ENCODE data around the gene GALNT18. TPM values are rescaled to one million over a fixed set of nuclear protein-coding genes. Genes with fewer than 3 reads are reported as not detected.

The GALNT18 gene
- total RNA-seq, 2 donors from 2014 or later = not detected

DNA sequence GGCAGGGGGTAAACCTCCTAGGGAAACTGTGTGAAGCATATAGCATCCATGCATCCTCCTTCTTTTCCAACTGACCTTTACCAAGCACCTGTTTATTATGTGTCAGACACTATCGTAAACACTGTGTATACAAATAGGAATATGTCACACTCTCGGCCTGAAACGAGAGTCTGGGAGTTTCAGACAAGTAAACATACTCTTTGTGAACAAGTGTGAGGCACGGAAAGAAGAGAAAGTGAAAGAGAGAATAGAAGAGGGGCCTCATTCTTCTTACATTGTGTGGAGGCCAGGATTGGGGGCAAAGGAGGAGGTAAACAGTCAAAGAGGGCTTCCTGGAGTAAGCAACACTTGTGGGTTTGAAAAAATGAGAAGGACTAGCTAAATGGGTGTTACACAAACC is 285.1 kb downstream of the GALNT18 start:
- DNase-seq = no peak
- peaks cover 4% of the 10 kb centered on the region for H3K36me3 Mint-ChIP-seq (ENCODE audit: low read depth)
- no peaks in the 10 kb centered on the region for H3K9me3 ChIP-seq (ENCODE audit: control insufficient read depth, low read length, poor library complexity, severe bottlenecking)
- peaks cover 51% of the 10 kb centered on the region for H3K27me3 Mint-ChIP-seq
- H3K4me1 Mint-ChIP-seq = peaks cover 4% of the 10 kb centered on the region
- ATAC-seq = no peak
- H3K27ac Mint-ChIP-seq = no peak overlapping the region
- H3K4me3 Mint-ChIP-seq = no peak overlapping the region

DNA sequence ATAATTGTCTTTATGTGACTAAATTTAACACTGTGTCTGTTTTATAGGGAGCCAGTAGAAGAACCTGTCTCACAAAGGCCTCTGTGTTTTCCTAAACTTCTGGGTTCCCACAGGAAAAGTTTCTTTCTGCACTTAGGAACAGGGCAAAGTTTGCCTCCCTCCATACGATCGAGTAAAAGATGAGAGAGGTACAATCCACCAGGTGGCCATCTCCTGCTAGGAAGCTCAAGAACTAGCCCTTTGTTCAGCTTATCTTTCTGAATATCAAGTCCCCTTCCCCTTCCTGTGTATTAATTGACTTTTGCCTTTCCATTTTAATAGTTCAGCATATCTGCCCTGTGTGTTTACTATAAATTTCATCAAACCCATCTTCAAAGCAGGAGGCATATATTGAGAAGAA is 286.8 kb downstream of the GALNT18 start:
- no peak overlapping the region for H3K4me3 Mint-ChIP-seq
- H3K4me1 Mint-ChIP-seq = peaks cover 4% of the 10 kb centered on the region
- DNase-seq (no peak), ATAC-seq (no peak)
- no peak overlapping the region for H3K27ac Mint-ChIP-seq
- no peaks in the 10 kb centered on the region for H3K9me3 ChIP-seq (ENCODE audit: control insufficient read depth, low read length, poor library complexity, severe bottlenecking)
- peaks cover 59% of the 10 kb centered on the region for H3K27me3 Mint-ChIP-seq
- peaks cover 4% of the 10 kb centered on the region for H3K36me3 Mint-ChIP-seq (ENCODE audit: low read depth)

GRCh38 chr11:11334607-11335006 is 287.2 kb downstream of the GALNT18 start:
- no peak overlapping the region for H3K27ac Mint-ChIP-seq

GRCh38 chr11:11332141-11332710 is 289.6 kb downstream of the GALNT18 start:
- Mint-ChIP-seq H3K4me3 (no peak overlapping the region), H3K4me1 (no peaks in the 10 kb centered on the region), H3K27me3 (peaks cover 41% of the 10 kb centered on the region), H3K36me3 (ENCODE audit: low read depth) (no peaks in the 10 kb centered on the region), H3K27ac (no peak overlapping the region)
- no peak for ATAC-seq
- no peaks in the 10 kb centered on the region for H3K9me3 ChIP-seq (ENCODE audit: control insufficient read depth, low read length, poor library complexity, severe bottlenecking)
- no peak for DNase-seq

More at GRCh38 chr11:11334607-11335006, 287.2 kb downstream of the GALNT18 start:
- H3K4me1 Mint-ChIP-seq = peaks cover 4% of the 10 kb centered on the region
- H3K36me3 Mint-ChIP-seq (ENCODE audit: low read depth) = peaks cover 4% of the 10 kb centered on the region
- ATAC-seq (no peak), DNase-seq (no peak)
- H3K4me3 Mint-ChIP-seq = no peak overlapping the region
- peaks cover 56% of the 10 kb centered on the region for H3K27me3 Mint-ChIP-seq
- no peaks in the 10 kb centered on the region for H3K9me3 ChIP-seq (ENCODE audit: control insufficient read depth, low read length, poor library complexity, severe bottlenecking)

GRCh38 chr11:11329062-11329806 is 292.6 kb downstream of the GALNT18 start:
- no peaks in the 10 kb centered on the region for H3K9me3 ChIP-seq (ENCODE audit: control insufficient read depth, low read length, poor library complexity, severe bottlenecking)
- Mint-ChIP-seq H3K36me3 (ENCODE audit: low read depth) (no peaks in the 10 kb centered on the region), H3K4me3 (no peak overlapping the region), H3K27ac (no peak overlapping the region), H3K27me3 (peaks cover 21% of the 10 kb centered on the region), H3K4me1 (no peaks in the 10 kb centered on the region)
- DNase-seq (no peak), ATAC-seq (no peak)

DNA sequence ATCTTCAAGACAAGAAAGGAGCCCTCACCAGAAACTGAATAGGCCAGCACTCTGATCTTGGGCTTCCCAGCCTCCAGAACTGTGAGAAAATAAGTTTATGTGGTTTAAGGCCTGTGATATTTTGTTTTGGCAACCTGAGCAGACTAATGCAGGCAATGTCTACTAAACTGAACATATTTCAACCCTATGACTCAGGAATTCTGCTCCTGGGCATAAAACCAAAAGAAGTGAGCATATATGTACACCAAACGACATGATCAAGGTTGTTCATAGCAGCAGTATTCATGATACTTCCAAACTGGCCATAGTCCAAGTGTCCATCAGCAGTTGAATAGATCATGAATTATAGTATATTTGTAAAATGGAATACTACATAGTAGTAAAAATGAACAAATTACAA is 297.7 kb downstream of the GALNT18 start:
- no peaks in the 10 kb centered on the region for H3K4me1 Mint-ChIP-seq
- H3K9me3 ChIP-seq (ENCODE audit: control insufficient read depth, low read length, poor library complexity, severe bottlenecking) = no peaks in the 10 kb centered on the region
- no peak overlapping the region for H3K27ac Mint-ChIP-seq
- H3K4me3 Mint-ChIP-seq = no peak overlapping the region
- no peak for DNase-seq
- H3K36me3 Mint-ChIP-seq (ENCODE audit: low read depth) = no peaks in the 10 kb centered on the region
- peaks cover 5% of the 10 kb centered on the region for H3K27me3 Mint-ChIP-seq
- no peak for ATAC-seq

DNA sequence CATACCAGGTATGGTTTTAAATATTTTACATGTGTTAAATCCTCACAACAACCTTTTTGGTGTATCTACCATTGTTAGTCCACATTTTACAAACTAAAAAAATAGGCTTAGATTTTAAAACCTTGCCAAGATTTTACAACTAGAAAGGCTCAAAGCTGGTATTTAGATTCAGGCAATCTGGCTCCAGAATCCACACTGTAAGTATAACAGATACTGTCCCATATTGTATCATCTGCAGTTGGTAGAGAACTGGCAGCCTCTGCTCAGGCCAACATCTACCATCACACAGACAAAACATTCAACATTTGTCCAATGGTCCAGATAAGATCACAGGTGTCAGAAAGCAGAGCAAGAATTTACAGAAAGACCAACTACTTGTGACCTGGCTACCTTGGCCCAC is 299.7 kb downstream of the GALNT18 start:
- Mint-ChIP-seq H3K4me1 (no peaks in the 10 kb centered on the region), H3K4me3 (no peak overlapping the region), H3K27ac (no peak overlapping the region), H3K36me3 (ENCODE audit: low read depth) (no peaks in the 10 kb centered on the region), H3K27me3 (peaks cover 5% of the 10 kb centered on the region)
- ATAC-seq (no peak), DNase-seq (no peak)
- no peaks in the 10 kb centered on the region for H3K9me3 ChIP-seq (ENCODE audit: control insufficient read depth, low read length, poor library complexity, severe bottlenecking)

- ATAC-seq (no peak), DNase-seq (no peak)
- Mint-ChIP-seq H3K36me3 (ENCODE audit: low read depth) (no peaks in the 10 kb centered on the region), H3K4me1 (no peaks in the 10 kb centered on the region), H3K4me3 (no peak overlapping the region), H3K27me3 (peaks cover 5% of the 10 kb centered on the region), H3K27ac (no peak overlapping the region)
- H3K9me3 ChIP-seq (ENCODE audit: control insufficient read depth, low read length, poor library complexity, severe bottlenecking) = no peaks in the 10 kb centered on the region
These were observed 301.0 kb downstream of the GALNT18 start for GRCh38 chr11:11320825-11321224.

- Mint-ChIP-seq H3K4me1 (no peaks in the 10 kb centered on the region), H3K36me3 (ENCODE audit: low read depth) (no peaks in the 10 kb centered on the region), H3K4me3 (no peak overlapping the region), H3K27me3 (peaks cover 5% of the 10 kb centered on the region), H3K27ac (no peak overlapping the region)
- DNase-seq (no peak), ATAC-seq (no peak)
- no peaks in the 10 kb centered on the region for H3K9me3 ChIP-seq (ENCODE audit: control insufficient read depth, low read length, poor library complexity, severe bottlenecking)
These were observed 302.8 kb downstream of the GALNT18 start for GRCh38 chr11:11318961-11319360.

GRCh38 chr11:11318461-11318860 is 303.3 kb downstream of the GALNT18 start:
- Mint-ChIP-seq H3K27ac (no peak overlapping the region), H3K4me3 (no peak overlapping the region), H3K4me1 (no peaks in the 10 kb centered on the region), H3K27me3 (peaks cover 5% of the 10 kb centered on the region), H3K36me3 (ENCODE audit: low read depth) (no peaks in the 10 kb centered on the region)
- no peak for ATAC-seq
- DNase-seq = no peak
- no peaks in the 10 kb centered on the region for H3K9me3 ChIP-seq (ENCODE audit: control insufficient read depth, low read length, poor library complexity, severe bottlenecking)

DNA sequence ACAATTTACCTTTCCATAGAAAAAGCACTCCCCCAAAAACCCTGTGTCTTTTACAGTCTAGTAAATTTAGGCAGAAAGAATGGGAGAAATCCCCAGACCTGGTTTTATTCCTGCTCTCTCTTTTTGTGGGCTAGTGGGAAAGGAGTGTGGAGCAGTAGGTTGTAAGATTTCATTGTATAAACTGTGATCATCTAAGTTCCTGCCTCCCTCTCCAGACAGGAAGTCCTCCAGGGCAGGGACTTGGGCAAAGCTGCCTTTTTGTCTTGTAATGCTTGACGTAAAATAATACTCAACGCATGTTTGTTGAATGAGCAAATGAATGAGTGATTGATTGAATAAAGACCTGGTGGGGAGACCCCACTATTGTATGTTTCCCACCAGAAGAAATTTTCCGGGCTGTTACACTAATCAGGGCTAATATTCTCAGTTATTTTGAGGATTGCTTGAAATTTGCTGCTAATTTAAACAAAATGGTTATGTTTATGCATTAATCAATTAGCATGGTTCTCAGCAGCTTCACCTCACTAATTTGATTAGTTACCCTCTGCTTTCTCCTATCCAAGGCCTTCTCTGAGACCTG is 305.1 kb downstream of the GALNT18 start:
- no peak for DNase-seq
- no peaks in the 10 kb centered on the region for H3K9me3 ChIP-seq (ENCODE audit: control insufficient read depth, low read length, poor library complexity, severe bottlenecking)
- no peak overlapping the region for H3K27ac Mint-ChIP-seq
- no peaks in the 10 kb centered on the region for H3K4me1 Mint-ChIP-seq
- H3K36me3 Mint-ChIP-seq (ENCODE audit: low read depth) = no peaks in the 10 kb centered on the region
- peaks cover 5% of the 10 kb centered on the region for H3K27me3 Mint-ChIP-seq
- no peak overlapping the region for H3K4me3 Mint-ChIP-seq
- ATAC-seq = no peak

DNA sequence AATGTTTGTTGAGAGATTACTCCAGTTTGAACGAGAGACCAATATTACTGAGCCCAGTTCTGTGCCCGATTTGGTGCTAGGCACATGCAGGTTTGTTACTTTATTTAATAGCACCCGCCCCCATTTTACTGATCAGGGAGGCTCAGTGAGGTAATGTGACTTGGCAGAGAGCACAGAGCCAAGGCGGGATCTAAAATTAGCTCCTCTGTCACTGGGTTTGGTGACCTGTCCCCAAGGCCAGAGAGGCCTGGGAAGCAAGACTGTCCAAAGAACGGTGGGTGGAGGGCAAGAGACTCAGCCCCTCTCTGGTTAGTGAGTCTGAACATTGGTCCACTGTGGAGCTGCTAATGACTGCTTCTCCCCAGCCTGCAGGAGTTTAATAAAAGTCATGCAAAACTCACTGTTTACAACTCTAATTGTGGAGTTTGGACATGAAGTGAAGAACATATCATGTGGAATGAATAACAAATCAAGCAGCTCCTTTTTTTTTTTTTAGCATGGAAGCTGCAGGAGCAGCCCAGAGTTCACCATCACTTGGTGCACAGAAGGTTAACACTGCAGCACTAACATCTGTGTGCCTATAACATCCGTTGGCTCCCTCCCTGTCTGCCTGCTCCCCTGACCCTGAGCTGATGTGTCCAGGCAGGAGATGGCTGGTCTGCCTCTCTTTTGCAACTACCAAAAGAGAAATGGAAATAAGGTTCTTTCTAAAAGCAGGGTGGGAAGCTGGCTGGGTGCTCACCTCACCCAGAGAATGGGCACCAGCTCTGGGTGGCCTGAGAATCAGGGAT is 307.7 kb downstream of the GALNT18 start:
- Mint-ChIP-seq H3K27me3 (no peaks in the 10 kb centered on the region), H3K4me1 (peaks cover 4% of the 10 kb centered on the region), H3K4me3 (no peak overlapping the region), H3K27ac (no peak overlapping the region), H3K36me3 (ENCODE audit: low read depth) (no peaks in the 10 kb centered on the region)
- ATAC-seq (no peak), DNase-seq (no peak)
- no peaks in the 10 kb centered on the region for H3K9me3 ChIP-seq (ENCODE audit: control insufficient read depth, low read length, poor library complexity, severe bottlenecking)

DNA sequence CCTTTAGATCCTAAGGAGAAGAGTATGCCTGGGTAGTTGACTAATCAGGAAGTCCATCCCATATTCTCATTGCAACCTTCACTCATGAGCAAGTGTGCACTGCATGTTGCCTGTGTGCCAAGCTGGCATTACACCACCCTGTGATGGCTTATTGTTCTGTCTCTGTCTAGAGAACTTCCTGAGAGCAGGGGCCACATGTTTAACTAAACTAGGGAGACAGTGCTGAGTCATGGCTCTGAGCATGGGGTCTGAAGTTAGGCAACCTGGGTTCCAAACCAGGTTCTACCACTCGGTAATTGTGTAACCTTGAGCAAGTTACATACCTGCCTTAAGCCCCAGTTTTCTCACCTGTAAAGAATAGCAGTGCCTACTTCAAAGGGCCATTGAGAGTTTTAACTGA is 308.4 kb downstream of the GALNT18 start:
- H3K27ac Mint-ChIP-seq = no peak overlapping the region
- ATAC-seq (no peak), DNase-seq (no peak)
- no peaks in the 10 kb centered on the region for H3K27me3 Mint-ChIP-seq
- peaks cover 4% of the 10 kb centered on the region for H3K4me1 Mint-ChIP-seq
- H3K36me3 Mint-ChIP-seq (ENCODE audit: low read depth) = no peaks in the 10 kb centered on the region
- H3K9me3 ChIP-seq (ENCODE audit: control insufficient read depth, low read length, poor library complexity, severe bottlenecking) = no peaks in the 10 kb centered on the region
- no peak overlapping the region for H3K4me3 Mint-ChIP-seq

Data from T-helper 17 cell (primary cell).